ENCODE data around the gene TACC2. TPM values are rescaled to one million over a fixed set of nuclear protein-coding genes. Genes with fewer than 3 reads are reported as not detected.

TACC2 gene
- total and polyA plus RNA-seq, 8 donors: 29.0 to 102 (median 52.9) TPM

DNA sequence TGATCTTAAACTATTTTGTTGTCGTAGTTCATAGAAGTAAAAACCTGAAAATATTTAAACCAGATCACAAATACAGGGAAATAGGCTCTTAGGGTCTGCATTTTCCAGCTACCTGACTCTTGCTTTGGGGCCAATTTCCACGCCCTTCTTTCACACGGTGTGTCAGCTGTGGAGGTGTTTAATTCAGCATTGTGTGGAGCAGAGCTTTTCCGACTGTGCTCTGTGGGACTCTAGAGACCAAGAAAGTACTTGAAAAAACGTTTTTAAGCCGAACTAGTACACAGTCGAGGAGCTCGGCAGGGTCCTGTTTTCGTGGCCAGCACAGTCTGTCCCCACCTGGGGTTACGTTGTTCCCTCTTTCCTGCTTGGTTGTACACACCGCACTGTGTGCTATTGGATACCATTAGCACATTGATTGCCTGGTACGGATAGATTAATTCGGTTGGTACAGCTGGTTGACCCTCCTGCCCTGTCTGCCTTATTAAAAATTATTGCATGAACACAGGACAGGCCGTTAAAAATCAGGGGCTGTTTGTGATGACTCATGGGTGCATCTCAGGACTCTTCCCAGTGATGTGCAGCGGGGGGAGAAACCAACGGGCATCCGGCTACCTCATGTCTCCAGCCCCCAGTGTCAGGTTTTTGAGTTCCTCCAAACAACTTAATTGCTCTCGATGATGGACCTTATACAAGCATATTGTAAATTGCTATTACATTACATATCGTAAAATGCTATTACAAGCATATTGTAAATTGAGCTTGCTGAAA is 201.4 kb downstream of the TACC2 start:
- WGBS, 5 donors: 81 to 85% (median 83%) methylated on average over 19 of the region's 19 CpGs
- Histone ChIP-seq H3K4me3 (no peak overlapping the region), H3K27ac (peak overlapping the region in 1 of 5 donors; percentile 6), H3K36me3 (peaks cover 0 to 20% (median 11%) of the 10 kb centered on the region in 4 donors), H3K9me3 (no peaks in the 10 kb centered on the region), H3K4me1 (peaks cover 0 to 39% (median 0%) of the 10 kb centered on the region in 4 donors), H3K27me3 (no peaks in the 10 kb centered on the region)
- no peak for DNase-seq
- intact Hi-C loops (cut with DNase I; ENCODE audit: low total_unique reads): no loop called here
- TF ChIP-seq POLR2AphosphoS5 (IDR thresholded peaks at IDR 0.05) (no peak), EP300 (IDR thresholded peaks at IDR 0.05) (no peak), POLR2A (IDR thresholded peaks at IDR 0.05) (no peak)
- TF ChIP-seq, protein P1, sequence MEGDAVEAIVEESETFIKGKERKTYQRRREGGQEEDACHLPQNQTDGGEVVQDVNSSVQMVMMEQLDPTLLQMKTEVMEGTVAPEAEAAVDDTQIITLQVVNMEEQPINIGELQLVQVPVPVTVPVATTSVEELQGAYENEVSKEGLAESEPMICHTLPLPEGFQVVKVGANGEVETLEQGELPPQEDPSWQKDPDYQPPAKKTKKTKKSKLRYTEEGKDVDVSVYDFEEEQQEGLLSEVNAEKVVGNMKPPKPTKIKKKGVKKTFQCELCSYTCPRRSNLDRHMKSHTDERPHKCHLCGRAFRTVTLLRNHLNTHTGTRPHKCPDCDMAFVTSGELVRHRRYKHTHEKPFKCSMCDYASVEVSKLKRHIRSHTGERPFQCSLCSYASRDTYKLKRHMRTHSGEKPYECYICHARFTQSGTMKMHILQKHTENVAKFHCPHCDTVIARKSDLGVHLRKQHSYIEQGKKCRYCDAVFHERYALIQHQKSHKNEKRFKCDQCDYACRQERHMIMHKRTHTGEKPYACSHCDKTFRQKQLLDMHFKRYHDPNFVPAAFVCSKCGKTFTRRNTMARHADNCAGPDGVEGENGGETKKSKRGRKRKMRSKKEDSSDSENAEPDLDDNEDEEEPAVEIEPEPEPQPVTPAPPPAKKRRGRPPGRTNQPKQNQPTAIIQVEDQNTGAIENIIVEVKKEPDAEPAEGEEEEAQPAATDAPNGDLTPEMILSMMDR (IDR thresholded peaks at IDR 0.05): no peak

DNA sequence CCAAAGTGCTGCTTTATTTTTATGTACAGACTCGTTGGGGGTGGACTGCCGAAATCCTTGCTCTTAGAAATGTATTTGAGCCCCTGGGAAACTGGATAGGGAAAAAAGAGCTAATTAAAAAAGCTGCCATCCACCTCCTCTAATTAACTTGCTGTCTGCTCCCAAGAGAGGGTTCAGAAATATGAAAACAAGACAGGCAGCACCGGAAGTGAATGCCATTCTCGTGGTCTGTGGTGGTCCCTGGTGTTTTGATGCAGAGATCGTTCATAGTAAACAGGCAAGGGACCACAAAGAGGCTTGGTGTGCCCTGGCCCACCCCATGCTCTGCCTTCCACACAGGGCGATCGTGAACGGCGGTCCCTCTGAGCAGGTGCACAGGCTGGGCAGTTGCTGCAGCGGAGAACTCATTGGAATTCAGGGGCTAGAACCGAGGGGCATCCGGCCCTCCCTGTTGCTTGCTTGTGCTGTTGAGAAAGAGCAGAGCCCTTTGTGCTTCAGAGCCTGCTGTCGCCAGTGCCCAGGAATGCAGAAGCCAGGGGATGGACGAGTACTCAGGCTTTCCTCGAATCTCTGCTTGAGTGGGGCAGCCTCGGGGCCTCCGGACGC is 203.1 kb downstream of the TACC2 start:
- peak overlapping the region in 1 of 5 donors; percentile 75 for H3K27ac ChIP-seq
- peaks cover 0 to 31% (median 2%) of the 10 kb centered on the region in 4 donors for H3K4me1 ChIP-seq
- intact Hi-C loops (cut with DNase I; ENCODE audit: low total_unique reads): no loop called here
- 75 to 94% (median 90%) methylated on average over 18 of the region's 18 CpGs for WGBS, 5 donors
- peak in 1 of 2 donors; percentile 65 for DNase-seq
- no peaks in the 10 kb centered on the region for H3K9me3 ChIP-seq
- peaks cover 7 to 35% (median 20%) of the 10 kb centered on the region in 4 donors for H3K36me3 ChIP-seq
- TF ChIP-seq POLR2A (IDR thresholded peaks at IDR 0.05) (no peak), EP300 (IDR thresholded peaks at IDR 0.05) (no peak), POLR2AphosphoS5 (IDR thresholded peaks at IDR 0.05) (peak in 1 of 3 donors; percentile 58)
- TF ChIP-seq, protein P1 (IDR thresholded peaks at IDR 0.05): no peak
- no peak overlapping the region for H3K4me3 ChIP-seq
- no peaks in the 10 kb centered on the region for H3K27me3 ChIP-seq

DNA sequence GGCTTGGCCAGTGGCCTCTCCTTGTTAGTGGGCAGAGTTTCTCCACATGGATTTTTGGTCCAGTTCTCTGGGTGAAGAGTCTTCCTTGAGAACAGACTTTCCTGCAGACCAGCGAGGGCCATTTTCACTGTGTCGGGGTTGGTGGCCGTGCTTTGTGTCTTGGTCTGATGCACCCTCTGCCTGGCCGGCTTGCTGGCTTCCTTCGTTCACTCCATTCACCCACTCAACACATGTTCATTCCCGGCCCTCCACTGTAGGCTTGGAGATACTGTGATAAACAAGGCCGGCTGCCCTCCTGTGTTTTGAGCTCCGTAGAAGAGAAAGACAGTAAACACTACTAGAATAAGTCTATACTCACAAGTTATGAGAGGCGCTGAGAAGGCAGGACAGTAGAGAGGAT is 205.3 kb downstream of the TACC2 start:
- H3K36me3 ChIP-seq: peaks cover 7 to 57% (median 42%) of the 10 kb centered on the region in 4 donors
- no peak for DNase-seq
- H3K4me1 ChIP-seq: peaks cover 0 to 14% (median 2%) of the 10 kb centered on the region in 4 donors
- 91 to 97% (median 94%) methylated on average over 9 of the region's 9 CpGs for WGBS, 5 donors
- H3K4me3 ChIP-seq: no peak overlapping the region
- H3K27ac ChIP-seq: no peak overlapping the region
- TF ChIP-seq POLR2AphosphoS5 (IDR thresholded peaks at IDR 0.05) (no peak), POLR2A (IDR thresholded peaks at IDR 0.05) (no peak), EP300 (IDR thresholded peaks at IDR 0.05) (no peak)
- TF ChIP-seq, protein P1 (IDR thresholded peaks at IDR 0.05): no peak
- H3K9me3 ChIP-seq: no peaks in the 10 kb centered on the region
- H3K27me3 ChIP-seq: no peaks in the 10 kb centered on the region
- intact Hi-C loops (cut with DNase I; ENCODE audit: low total_unique reads): no loop called here

DNA sequence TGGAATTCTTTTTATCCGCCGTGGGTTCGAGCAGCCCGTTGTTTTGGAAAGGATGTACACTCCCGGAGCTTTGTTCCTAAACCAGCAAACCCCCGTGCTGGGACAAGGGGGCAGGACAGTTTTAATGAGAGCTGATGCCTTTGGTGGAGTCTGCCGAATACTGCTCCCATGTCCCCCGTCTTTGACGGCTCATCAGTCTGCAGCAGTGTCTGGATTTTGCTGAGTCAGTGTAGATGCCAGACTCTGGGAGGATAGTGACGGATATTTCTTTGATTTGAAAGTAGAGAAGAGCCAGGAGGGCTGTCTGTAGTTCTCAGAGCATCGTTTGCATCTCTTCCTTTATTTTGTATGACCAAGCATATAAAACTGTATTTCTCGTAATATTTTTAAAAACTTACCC is 207.3 kb downstream of the TACC2 start:
- Histone ChIP-seq H3K27ac (no peak overlapping the region), H3K4me1 (peaks cover 0 to 14% (median 2%) of the 10 kb centered on the region in 4 donors), H3K27me3 (no peaks in the 10 kb centered on the region), H3K4me3 (no peak overlapping the region), H3K9me3 (no peaks in the 10 kb centered on the region), H3K36me3 (peaks cover 9 to 76% (median 62%) of the 10 kb centered on the region in 4 donors)
- intact Hi-C loops (cut with DNase I; ENCODE audit: low total_unique reads): no loop called here
- no peak for DNase-seq
- TF ChIP-seq POLR2AphosphoS5 (IDR thresholded peaks at IDR 0.05) (no peak), EP300 (IDR thresholded peaks at IDR 0.05) (no peak), POLR2A (IDR thresholded peaks at IDR 0.05) (no peak)
- TF ChIP-seq, protein P1 (IDR thresholded peaks at IDR 0.05): no peak
- 68 to 82% (median 75%) methylated on average over 12 of the region's 12 CpGs for WGBS, 5 donors
